Measurements from ENCODE around the gene CLEC16A. TPM values are rescaled to one million over a fixed set of nuclear protein-coding genes. Genes with fewer than 3 reads are reported as not detected.
"Not testable (repeated sequence)": the region's sequence is repeated elsewhere in the genome, so short reads cannot be mapped to it uniquely, and the experiment has no call there.

The CLEC16A gene
- total RNA-seq, 1 experiment from 2014 or later = 13.1 TPM

DNA sequence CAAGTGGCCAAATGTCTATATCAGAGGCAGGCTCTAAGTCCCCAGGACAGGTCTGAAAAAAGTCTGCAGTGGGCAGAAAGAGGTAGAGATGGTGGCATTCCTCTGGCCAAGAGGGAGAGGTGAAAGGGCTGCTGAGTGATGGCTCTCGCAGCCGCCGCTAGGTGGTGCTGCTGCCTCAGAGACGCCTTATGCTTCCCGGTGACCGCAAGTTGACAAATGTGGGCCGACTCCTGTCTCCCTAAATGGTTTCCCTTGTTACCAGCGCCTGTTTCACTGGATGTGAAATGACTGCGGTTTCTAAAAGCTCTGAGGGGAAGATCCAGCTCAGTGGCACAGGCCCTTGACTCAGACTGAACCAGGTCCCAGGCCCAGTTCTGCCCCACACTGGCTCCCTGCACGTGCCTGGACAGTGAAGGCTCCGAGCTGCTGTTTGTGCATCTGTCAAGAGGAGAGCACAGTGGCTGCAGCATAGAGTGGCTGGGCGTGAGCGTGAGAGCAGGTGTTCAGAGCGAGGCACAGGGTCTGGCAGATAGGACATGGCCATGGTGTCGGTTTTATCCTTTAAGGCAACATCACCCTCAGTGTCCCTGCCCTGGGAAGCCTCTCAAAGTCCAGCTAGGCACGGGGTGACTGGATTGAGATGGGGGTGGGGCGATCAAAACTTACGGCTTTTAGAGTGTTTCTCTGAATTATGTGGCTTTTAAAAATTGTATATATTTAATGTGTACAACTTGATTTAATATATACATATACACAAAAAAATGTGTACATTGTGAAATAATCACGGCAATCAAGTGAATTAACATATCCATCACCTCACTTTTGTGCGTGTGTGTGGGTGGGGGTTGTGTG, 19.9 kb downstream of the CLEC16A start:
- no peaks in the 10 kb centered on the region for H3K9me3 ChIP-seq (replicated peaks)
- H3K36me3 ChIP-seq = no peaks in the 10 kb centered on the region; the same call in 1 of the 2 replicates
- peaks cover 10% of the 10 kb centered on the region for H3K4me1 ChIP-seq
- H3K27ac ChIP-seq = no peak overlapping the region
- no peaks in the 10 kb centered on the region for H3K27me3 ChIP-seq
- H3K4me3 ChIP-seq = no peak overlapping the region
- DNase-seq = peak; percentile 79 to 91

DNA sequence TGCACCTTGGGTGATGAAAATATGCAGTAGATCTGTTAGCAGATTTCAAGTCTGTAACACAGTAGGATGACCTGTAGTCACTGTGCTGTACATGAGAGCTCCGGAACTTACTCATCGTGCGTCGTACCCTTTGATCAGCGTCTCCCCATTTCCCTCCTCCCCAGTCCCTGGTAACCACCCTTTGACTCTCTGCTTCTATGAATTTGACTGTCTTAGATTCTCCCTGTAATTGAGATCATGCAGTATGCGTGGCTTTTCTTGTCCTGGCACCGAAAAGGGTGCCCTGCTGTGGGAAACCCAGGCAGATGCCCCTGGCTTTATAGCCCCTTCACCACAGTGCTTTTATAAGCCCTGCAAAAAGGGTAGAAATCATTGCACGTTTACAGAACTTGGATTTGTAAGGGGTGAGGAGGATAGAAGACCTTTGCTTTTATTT, 20.5 kb downstream of the CLEC16A start:
- Histone ChIP-seq H3K36me3 (no peaks in the 10 kb centered on the region; the same call in 1 of the 2 replicates), H3K4me3 (no peak overlapping the region), H3K27me3 (no peaks in the 10 kb centered on the region), H3K4me1 (peaks cover 10% of the 10 kb centered on the region), H3K9me3 (replicated peaks) (no peaks in the 10 kb centered on the region), H3K27ac (no peak overlapping the region)
- no peak for DNase-seq

DNA sequence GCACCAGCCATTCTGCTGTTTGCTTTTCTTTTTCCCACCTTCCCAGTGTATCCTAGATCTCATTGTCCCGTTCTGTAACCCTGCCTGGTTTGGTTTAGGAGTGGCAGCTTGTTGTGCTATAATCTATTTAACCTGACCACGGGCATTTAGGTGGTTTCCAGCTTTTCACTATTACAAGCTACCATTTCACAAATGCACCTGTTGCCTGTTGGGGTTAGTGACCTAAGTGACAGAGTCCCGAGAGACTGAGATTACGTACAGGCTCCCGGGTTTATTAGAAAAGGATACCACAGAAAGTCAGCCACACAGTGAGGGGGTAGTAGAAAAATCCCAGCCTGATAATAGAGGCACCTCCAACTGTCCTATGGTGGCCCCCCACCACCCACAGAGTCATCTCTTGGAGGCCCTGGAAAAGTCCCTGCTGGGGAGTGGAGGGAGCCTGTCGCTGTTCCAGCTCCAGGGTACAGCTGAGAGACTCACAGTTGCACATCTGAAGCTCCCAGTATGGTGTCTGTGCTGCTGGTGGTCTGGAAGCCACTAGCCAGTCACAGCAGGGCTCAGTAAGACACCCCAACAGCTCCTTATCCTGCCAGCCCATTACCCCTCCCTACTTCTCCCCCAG, 21.2 kb downstream of the CLEC16A start:
- no peak overlapping the region for H3K4me3 ChIP-seq
- H3K4me1 ChIP-seq = peaks cover 10% of the 10 kb centered on the region
- no peak overlapping the region for H3K27ac ChIP-seq
- no peaks in the 10 kb centered on the region for H3K27me3 ChIP-seq
- DNase-seq = no peak
- H3K9me3 ChIP-seq (replicated peaks) = no peaks in the 10 kb centered on the region
- H3K36me3 ChIP-seq = no peaks in the 10 kb centered on the region; the same call in 1 of the 2 replicates

DNA sequence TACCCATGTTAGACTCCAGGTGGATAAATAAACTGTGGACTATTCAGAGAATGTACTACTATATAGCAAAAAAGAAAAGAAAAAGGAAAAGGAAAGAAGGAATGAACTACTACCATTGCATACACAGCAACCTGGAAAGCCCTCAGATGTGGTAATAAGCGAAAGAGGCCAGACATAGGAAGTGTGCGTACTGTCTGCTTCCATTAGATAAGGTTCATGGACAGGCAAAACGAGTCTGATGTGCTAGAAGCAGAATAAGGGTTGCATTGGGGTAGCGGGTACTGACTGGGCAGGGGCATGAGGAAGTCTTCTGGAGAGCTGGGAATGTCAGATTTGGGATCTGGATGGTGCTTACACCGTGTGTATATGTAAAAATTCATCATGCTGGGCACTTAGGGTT, 21.8 kb downstream of the CLEC16A start:
- Histone ChIP-seq H3K4me3 (no peak overlapping the region), H3K27me3 (no peaks in the 10 kb centered on the region), H3K4me1 (peaks cover 10% of the 10 kb centered on the region), H3K36me3 (no peaks in the 10 kb centered on the region; the same call in 1 of the 2 replicates), H3K9me3 (replicated peaks) (no peaks in the 10 kb centered on the region), H3K27ac (no peak overlapping the region)
- DNase-seq = no peak

DNA sequence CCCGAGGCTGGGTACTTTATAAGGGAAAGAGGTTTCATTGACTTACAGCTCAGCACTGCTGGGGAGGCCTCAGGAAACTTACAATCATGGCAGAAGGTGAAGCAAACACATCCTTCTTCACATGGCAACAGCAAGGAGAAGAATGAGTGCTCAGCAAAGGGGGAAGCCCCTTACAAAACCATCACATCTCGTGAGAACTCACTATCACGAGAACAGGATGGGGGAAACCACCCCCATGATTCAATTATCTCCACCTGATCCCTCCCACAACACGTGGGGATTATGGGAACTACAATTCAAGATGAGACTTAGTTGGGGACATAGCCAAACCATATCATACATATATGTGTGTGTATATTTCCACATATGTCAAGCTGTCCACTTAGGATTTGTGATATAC, 22.2 kb downstream of the CLEC16A start:
- not testable (repeated sequence) for H3K4me1 ChIP-seq; H3K27me3 ChIP-seq; H3K4me3 ChIP-seq; H3K27ac ChIP-seq; DNase-seq; H3K9me3 ChIP-seq (replicated peaks); H3K36me3 ChIP-seq

DNA sequence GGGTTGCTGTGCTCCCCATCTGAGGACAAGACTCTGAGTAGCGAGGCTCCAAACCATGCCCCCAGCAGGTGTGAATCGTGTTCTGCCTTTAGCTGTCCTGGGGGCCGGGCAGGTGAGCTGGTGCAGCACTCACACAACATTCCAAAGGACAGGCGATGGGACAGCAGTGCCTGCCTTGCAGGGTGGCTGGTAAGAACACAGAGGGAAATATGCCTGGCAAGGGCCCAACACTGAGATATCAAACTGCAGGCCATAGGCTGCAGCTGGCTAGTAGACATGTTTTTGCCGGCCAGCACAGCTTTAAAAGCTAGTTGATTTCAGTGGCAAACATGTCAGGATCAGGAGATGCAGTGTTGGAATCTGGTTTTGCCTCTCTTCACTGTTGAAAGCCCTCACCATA, 23.6 kb downstream of the CLEC16A start:
- Histone ChIP-seq H3K9me3 (replicated peaks) (no peaks in the 10 kb centered on the region), H3K27me3 (no peaks in the 10 kb centered on the region), H3K36me3 (no peaks in the 10 kb centered on the region; the same call in 1 of the 2 replicates), H3K4me1 (peaks cover 13% of the 10 kb centered on the region), H3K4me3 (no peak overlapping the region), H3K27ac (no peak overlapping the region)
- no peak for DNase-seq

DNA sequence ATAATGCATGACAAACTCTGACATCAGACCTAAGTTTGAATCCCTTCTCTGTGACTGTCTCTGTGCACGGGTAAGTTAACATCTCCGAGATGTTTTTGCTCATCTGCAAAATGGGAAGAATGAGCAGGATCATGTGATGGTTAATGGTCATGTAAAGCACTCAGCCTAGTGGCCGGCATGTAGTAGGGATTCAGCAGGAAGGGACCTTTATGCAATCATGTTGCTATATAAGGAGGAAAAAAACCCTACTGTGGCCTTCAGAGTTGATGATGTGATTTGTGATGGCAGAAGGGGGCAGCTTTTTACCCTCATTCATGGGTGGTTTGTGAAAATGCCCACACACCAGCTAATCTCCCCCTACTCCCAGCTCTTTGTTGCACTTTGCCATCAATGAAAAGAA, 24.1 kb downstream of the CLEC16A start:
- Histone ChIP-seq H3K36me3 (no peaks in the 10 kb centered on the region), H3K27ac (no peak overlapping the region), H3K4me1 (peaks cover 13% of the 10 kb centered on the region), H3K9me3 (replicated peaks) (no peaks in the 10 kb centered on the region), H3K4me3 (no peak overlapping the region), H3K27me3 (no peaks in the 10 kb centered on the region)
- no peak for DNase-seq

DNA sequence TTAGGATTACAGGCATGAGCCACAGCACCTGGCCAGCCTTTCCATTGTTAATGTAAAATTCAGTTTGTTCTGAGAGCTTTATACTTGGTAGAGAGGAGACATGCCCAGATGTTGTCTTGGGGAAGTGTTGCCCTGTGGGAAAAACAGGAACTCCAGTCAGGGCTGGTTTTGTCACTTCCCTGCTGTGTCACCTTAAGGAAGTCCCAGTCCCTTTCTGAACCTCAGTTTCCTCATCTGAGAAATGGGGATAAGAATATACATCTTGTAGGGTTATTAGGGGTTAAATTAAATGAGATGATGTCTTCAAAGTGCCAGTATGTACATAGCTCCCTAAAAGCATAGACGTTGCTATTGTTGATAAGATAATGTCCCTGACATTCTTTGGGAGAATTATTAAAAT, 25.3 kb downstream of the CLEC16A start:
- no peak overlapping the region for H3K4me3 ChIP-seq
- H3K9me3 ChIP-seq (replicated peaks) = no peaks in the 10 kb centered on the region
- H3K36me3 ChIP-seq = no peaks in the 10 kb centered on the region
- no peak for DNase-seq
- H3K27ac ChIP-seq = no peak overlapping the region
- H3K4me1 ChIP-seq = peaks cover 7% of the 10 kb centered on the region
- H3K27me3 ChIP-seq = no peaks in the 10 kb centered on the region

DNA sequence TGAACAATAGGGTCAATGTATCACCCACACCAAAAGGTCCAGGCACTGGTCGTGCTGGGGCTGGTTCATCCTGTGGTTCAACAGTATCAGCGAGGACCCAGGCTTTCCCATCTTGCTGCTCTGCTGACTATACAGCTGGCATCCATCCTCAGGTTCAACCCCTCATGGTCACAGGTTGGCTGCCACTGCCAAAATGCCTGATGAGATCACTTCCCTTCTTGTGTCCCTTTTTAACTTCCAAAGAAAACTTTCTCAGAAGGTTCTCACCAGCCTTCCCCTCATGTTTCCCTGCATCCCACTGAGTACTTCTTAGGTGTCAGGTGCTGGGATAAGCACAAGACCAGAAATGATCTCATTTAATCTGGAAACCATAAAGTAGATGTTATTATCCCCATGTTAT, 25.7 kb downstream of the CLEC16A start:
- H3K4me3 ChIP-seq = no peak overlapping the region
- no peak for DNase-seq

DNA sequence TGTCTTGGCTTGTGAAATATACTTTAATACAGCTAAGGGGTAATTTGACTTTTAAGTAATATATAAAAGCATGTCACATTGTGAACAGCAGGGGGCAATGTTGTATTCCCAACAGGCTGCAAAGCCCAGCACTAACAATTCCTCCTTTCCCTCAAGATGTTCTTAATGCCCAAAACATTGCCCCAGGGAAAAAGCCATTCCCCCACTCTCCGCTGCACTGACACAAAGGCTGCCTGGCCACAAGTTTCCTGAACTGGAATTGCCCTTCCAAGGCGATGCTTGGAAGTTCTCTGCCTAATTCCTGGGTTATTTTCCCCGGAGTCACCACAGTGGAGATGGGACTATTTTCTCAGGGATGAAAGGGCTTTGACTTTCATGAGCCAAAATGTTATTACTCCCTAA, 27.2 kb downstream of the CLEC16A start:
- no peaks in the 10 kb centered on the region for H3K27me3 ChIP-seq
- H3K27ac ChIP-seq = no peak overlapping the region
- H3K4me1 ChIP-seq = peaks cover 3% of the 10 kb centered on the region; the same call in 1 of the 2 replicates
- no peaks in the 10 kb centered on the region for H3K9me3 ChIP-seq (replicated peaks)
- peaks cover 2% of the 10 kb centered on the region; the same call in 1 of the 2 replicates for H3K36me3 ChIP-seq
- H3K4me3 ChIP-seq = no peak overlapping the region
- peak; percentile 80 to 91 for DNase-seq

More for the DNA sequence above, 25.7 kb downstream of the CLEC16A start:
- Histone ChIP-seq H3K36me3 (no peaks in the 10 kb centered on the region), H3K4me1 (peaks cover 3% of the 10 kb centered on the region), H3K9me3 (replicated peaks) (no peaks in the 10 kb centered on the region), H3K27ac (no peak overlapping the region), H3K27me3 (no peaks in the 10 kb centered on the region)

DNA sequence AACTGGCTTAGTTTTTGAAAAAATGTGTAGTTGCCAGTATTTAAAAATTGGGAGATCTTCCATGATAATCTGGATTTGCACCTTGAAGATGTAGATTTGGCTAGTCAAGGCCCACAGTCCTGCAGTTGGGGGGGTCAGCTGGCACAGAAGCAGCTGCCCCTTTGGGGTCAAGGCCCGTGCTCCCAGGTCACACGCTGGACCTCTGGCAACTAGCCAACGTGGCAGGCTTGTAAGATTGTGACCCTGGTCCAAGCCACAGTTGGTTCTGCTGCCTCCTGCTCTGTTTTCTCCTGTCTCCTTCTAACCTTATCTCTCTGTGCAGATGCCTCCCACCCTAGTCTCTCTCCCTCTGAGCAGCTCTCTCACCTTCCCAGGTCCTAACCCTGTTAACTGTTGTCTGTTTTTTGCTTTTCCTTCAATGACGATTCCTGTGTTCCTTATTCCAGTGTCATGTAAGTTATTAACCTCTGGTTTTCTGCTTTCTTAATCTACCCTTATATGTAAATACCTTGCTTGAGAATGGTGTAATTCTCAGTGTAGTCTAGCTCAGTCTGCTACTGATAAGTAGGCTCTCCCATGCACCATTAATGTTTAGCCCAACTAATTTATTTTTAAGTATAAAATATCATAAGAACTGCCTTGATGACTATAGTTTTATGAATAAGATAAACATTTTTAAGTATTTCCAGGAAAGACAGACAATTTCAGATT, 27.9 kb downstream of the CLEC16A start:
- Histone ChIP-seq H3K4me1 (peaks cover 3% of the 10 kb centered on the region; the same call in 1 of the 2 replicates), H3K36me3 (peaks cover 2% of the 10 kb centered on the region; the same call in 1 of the 2 replicates), H3K27me3 (no peaks in the 10 kb centered on the region), H3K27ac (no peak overlapping the region), H3K9me3 (replicated peaks) (no peaks in the 10 kb centered on the region), H3K4me3 (no peak overlapping the region)
- no peak for DNase-seq

DNA sequence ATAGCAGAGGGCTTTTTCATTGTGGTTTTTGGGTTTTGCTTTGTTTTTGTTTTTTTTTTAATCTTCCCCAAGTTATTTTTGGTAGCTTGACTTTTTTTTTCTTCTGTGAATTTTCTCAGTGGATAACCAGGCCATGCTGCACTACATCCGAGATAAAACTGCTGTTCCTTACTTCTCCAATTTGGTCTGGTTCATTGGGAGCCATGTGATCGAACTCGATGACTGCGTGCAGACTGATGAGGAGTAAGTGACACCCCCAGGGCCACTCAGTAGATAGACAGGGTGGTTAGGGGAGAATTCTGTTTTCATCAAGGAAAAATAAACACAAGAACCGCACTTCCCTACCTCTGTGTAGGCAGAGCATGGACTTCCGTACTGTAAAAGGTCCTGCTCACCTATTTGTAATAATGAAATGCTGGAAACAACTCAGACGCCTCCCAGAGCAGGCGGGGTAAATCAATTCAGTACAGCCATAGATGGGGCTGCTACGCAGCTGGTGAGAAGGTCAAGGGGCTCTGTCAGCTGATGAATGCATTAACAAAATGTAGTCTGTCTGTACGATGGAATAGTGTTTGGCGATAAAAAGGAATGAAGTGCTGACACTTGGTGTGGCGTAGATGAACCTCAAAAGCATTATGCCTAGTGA, 28.6 kb downstream of the CLEC16A start:
- no peak overlapping the region for H3K27ac ChIP-seq
- no peak for DNase-seq
- no peak overlapping the region for H3K4me3 ChIP-seq
- H3K27me3 ChIP-seq = no peaks in the 10 kb centered on the region
- no peaks in the 10 kb centered on the region for H3K9me3 ChIP-seq (replicated peaks)
- peaks cover 3% of the 10 kb centered on the region; the same call in 1 of the 2 replicates for H3K4me1 ChIP-seq
- H3K36me3 ChIP-seq = peaks cover 2% of the 10 kb centered on the region; the same call in 1 of the 2 replicates

DNA sequence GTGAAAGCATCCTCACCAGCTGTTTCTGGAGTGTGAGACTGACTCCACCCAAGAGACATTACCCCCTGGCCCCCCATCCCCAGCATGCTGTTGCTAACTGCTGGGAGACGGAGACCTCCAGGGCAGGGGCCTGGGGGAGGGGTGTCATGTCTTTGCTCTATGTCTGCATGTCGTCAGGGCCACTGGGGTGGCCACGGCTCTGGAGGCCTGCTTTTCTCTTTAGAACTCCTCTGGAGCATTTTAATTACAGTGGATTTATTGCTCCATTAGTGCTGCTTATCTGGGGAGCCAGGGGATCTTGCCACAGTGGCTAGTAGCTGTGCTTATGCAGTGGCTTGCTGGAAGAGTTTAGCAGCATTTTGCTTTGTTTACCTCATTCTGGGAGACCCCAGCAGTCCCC, 32.3 kb downstream of the CLEC16A start:
- Histone ChIP-seq H3K27ac (no peak overlapping the region), H3K4me1 (peaks cover 20% of the 10 kb centered on the region), H3K4me3 (no peak overlapping the region), H3K36me3 (peaks cover 2% of the 10 kb centered on the region; the same call in 1 of the 2 replicates), H3K9me3 (replicated peaks) (no peaks in the 10 kb centered on the region), H3K27me3 (no peaks in the 10 kb centered on the region)
- peak in 1 of 2 experiments; percentile 36 for DNase-seq

DNA sequence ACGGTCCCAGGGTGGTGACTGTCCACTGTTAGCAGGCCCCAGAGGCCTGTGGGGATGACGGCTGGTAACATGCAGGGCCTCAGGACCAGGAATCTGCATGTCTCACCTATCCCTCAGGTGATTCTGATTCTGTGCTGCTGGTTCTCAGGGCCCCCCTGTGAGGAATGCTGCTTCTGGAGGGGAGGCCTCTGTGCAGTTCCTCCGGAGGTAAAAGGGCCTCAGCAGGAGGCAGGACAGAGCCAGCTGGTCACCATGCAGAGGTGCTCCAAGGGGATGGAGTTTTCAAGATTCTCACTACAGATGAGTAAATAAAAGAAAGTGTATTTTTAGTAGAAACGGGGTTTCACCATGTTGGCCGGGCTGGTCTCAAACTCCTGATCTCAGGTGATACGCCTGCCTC, 33.8 kb downstream of the CLEC16A start:
- Histone ChIP-seq H3K4me1 (peaks cover 19% of the 10 kb centered on the region), H3K9me3 (replicated peaks) (no peaks in the 10 kb centered on the region), H3K27me3 (no peaks in the 10 kb centered on the region), H3K27ac (no peak overlapping the region), H3K4me3 (no peak overlapping the region), H3K36me3 (peaks cover 2% of the 10 kb centered on the region; the same call in 1 of the 2 replicates)
- no peak for DNase-seq

Measured in SJCRH30 (cell line).